ENCODE measurements around the gene PREX1.

Gene PREX1

GRCh38 chr20:48674461-48674860 is 153.3 kb downstream of the PREX1 start:
- DNase-seq: no peak

- DNase-seq: no peak
Measured at GRCh38 chr20:48673507-48673906, 154.3 kb downstream of the PREX1 start.

GRCh38 chr20:48672324-48672723 is 155.5 kb downstream of the PREX1 start:
- no peak for DNase-seq

GRCh38 chr20:48671141-48671540 is 156.7 kb downstream of the PREX1 start:
- no peak for DNase-seq

- no peak for DNase-seq
Measured at GRCh38 chr20:48669946-48670605, 157.7 kb downstream of the PREX1 start.

GRCh38 chr20:48668451-48668946 is 159.3 kb downstream of the PREX1 start:
- no peak for DNase-seq

- DNase-seq: no peak
Measured at GRCh38 chr20:48667889-48668413, 159.8 kb downstream of the PREX1 start.

- no peak for DNase-seq
Measured at GRCh38 chr20:48667481-48667880, 160.3 kb downstream of the PREX1 start.

GRCh38 chr20:48665785-48666184 is 162.0 kb downstream of the PREX1 start:
- DNase-seq: no peak

- no peak for DNase-seq
Measured at GRCh38 chr20:48662711-48663110, 165.1 kb downstream of the PREX1 start.

- no peak for DNase-seq
Measured at GRCh38 chr20:48661575-48662455, 166.0 kb downstream of the PREX1 start.

GRCh38 chr20:48660788-48661187 is 167.0 kb downstream of the PREX1 start:
- no peak for DNase-seq

- DNase-seq: no peak
Measured at GRCh38 chr20:48659858-48660257, 167.9 kb downstream of the PREX1 start.

GRCh38 chr20:48658505-48658904 is 169.3 kb downstream of the PREX1 start:
- no peak for DNase-seq

- DNase-seq: no peak
Measured at GRCh38 chr20:48658198-48658476, 169.7 kb downstream of the PREX1 start.

- DNase-seq: peak; percentile 29
Measured at GRCh38 chr20:48657426-48658197, 170.2 kb downstream of the PREX1 start.

- no peak for DNase-seq
Measured at GRCh38 chr20:48656661-48657211, 171.1 kb downstream of the PREX1 start.

GRCh38 chr20:48656137-48656536 is 171.7 kb downstream of the PREX1 start:
- DNase-seq: no peak

- no peak for DNase-seq
Measured at GRCh38 chr20:48653706-48654051, 174.1 kb downstream of the PREX1 start.

- DNase-seq: no peak
Measured at GRCh38 chr20:48652961-48653705, 174.7 kb downstream of the PREX1 start.

GRCh38 chr20:48651960-48652359 is 175.8 kb downstream of the PREX1 start:
- DNase-seq: no peak

GRCh38 chr20:48651271-48651670 is 176.5 kb downstream of the PREX1 start:
- no peak for DNase-seq
